Measurements from ENCODE around the gene ITGB2. TPM values are rescaled to one million over a fixed set of nuclear protein-coding genes. Genes with fewer than 3 reads are reported as not detected.
A peak's percentile ranks its signal among the peaks of the same experiment; 100 is the strongest.

ITGB2 gene
- polyA plus RNA-seq, 2 donors: 7.3 to 10.0 TPM

- H3K27me3 ChIP-seq (ENCODE audit: control insufficient read depth in 1 of 2, insufficient read depth in 2 of 2, low read length in 2 of 2): no peaks in the 10 kb centered on the region
- peak overlapping the region in 1 of 2 donors; percentile 45 for H3K27ac ChIP-seq (ENCODE audit: low read depth in 2 of 2, low read length in 1 of 2)
- WGBS, 2 donors: 54 to 62% methylated on average over 9 of the region's 9 CpGs
- H3K4me1 ChIP-seq (ENCODE audit: control insufficient read depth in 2 of 2, insufficient read depth in 2 of 2, low read length in 1 of 2): peaks cover 16 to 33% of the 10 kb centered on the region in 2 donors
- H3K9me3 ChIP-seq (ENCODE audit: control insufficient read depth in 2 of 2, insufficient read depth in 1 of 2, low read depth in 1 of 2, low read length in 1 of 2): no peaks in the 10 kb centered on the region
- peaks cover 0 to 12% of the 10 kb centered on the region in 2 donors for H3K36me3 ChIP-seq (ENCODE audit: control insufficient read depth in 2 of 2, insufficient read depth in 2 of 2, low read length in 1 of 2)
- H3K4me3 ChIP-seq (ENCODE audit: low read depth in 1 of 2, low read length in 2 of 2): no peak overlapping the region
Measured at GRCh38 chr21:44962403-44962966, 41.8 kb upstream of the ITGB2 start.

DNA sequence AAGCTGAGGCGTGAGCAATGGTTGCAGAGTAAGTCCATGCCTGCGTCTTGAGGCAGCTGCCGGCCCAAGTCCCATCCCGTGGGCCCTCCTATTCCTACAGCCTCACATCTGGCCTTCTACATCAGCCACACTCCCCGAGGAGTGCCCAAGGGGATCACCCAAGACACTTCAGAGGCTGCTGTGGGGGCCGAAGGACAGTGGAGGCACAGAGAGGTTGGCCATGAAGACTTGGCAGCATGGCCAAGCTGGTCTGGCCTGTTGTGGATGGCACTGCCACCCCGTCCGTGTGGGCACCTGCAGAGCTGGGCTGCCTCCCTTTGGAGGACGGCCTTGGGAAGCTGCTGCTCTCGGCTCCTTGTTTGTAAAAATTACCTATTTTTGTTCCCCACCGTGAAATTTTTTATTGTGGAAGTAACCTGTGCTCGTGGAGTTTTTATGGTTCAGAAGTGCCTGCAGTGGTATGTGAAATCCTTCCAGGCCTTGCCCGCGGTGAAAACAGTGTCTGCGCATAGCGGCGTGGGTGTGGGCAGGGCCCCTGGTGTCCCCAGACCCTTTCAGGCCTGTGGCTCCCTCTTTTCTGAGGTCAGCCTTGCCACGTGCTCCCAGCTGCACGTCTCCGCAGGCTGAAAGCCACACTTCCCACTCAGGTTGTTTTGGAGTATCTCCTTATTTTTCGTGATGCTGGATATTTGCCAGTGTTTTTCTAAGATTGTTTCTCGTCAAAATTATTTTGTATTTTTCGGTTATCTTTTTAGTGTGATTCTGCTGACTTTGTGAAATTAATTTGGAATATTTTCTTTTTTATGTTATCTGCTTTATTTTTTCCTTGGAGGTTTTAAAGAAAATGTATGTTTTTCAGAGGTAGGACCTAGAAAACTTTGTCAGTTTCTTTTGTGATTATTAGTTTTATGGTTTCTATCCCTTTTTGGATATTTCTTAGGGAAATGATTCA is 39.7 kb upstream of the ITGB2 start:
- H3K9me3 ChIP-seq (ENCODE audit: control insufficient read depth in 2 of 2, insufficient read depth in 1 of 2, low read depth in 1 of 2, low read length in 1 of 2): no peaks in the 10 kb centered on the region
- no peaks in the 10 kb centered on the region for H3K27me3 ChIP-seq (ENCODE audit: control insufficient read depth in 1 of 2, insufficient read depth in 2 of 2, low read length in 2 of 2)
- no peak overlapping the region for H3K27ac ChIP-seq (ENCODE audit: low read depth in 2 of 2, low read length in 1 of 2)
- H3K4me1 ChIP-seq (ENCODE audit: control insufficient read depth in 2 of 2, insufficient read depth in 2 of 2, low read length in 1 of 2): peaks cover 12 to 16% of the 10 kb centered on the region in 2 donors
- H3K4me3 ChIP-seq (ENCODE audit: low read depth in 1 of 2, low read length in 2 of 2): no peak overlapping the region
- peaks cover 0 to 18% of the 10 kb centered on the region in 2 donors for H3K36me3 ChIP-seq (ENCODE audit: control insufficient read depth in 2 of 2, insufficient read depth in 2 of 2, low read length in 1 of 2)
- 90 to 91% methylated on average over 23 of the region's 23 CpGs for WGBS, 2 donors

GRCh38 chr21:44959376-44960091 is 38.8 kb upstream of the ITGB2 start:
- WGBS, 2 donors: 84 to 86% methylated on average over 26 of the region's 26 CpGs
- no peaks in the 10 kb centered on the region for H3K9me3 ChIP-seq (ENCODE audit: control insufficient read depth in 2 of 2, insufficient read depth in 1 of 2, low read depth in 1 of 2, low read length in 1 of 2)
- H3K4me1 ChIP-seq (ENCODE audit: control insufficient read depth in 2 of 2, insufficient read depth in 2 of 2, low read length in 1 of 2): peaks cover 12 to 16% of the 10 kb centered on the region in 2 donors
- peak overlapping the region; percentile 8 to 60 for H3K27ac ChIP-seq (ENCODE audit: low read depth in 2 of 2, low read length in 1 of 2)
- no peak overlapping the region for H3K4me3 ChIP-seq (ENCODE audit: low read depth in 1 of 2, low read length in 2 of 2)
- H3K27me3 ChIP-seq (ENCODE audit: control insufficient read depth in 1 of 2, insufficient read depth in 2 of 2, low read length in 2 of 2): no peaks in the 10 kb centered on the region
- H3K36me3 ChIP-seq (ENCODE audit: control insufficient read depth in 2 of 2, insufficient read depth in 2 of 2, low read length in 1 of 2): peaks cover 0 to 19% of the 10 kb centered on the region in 2 donors

DNA sequence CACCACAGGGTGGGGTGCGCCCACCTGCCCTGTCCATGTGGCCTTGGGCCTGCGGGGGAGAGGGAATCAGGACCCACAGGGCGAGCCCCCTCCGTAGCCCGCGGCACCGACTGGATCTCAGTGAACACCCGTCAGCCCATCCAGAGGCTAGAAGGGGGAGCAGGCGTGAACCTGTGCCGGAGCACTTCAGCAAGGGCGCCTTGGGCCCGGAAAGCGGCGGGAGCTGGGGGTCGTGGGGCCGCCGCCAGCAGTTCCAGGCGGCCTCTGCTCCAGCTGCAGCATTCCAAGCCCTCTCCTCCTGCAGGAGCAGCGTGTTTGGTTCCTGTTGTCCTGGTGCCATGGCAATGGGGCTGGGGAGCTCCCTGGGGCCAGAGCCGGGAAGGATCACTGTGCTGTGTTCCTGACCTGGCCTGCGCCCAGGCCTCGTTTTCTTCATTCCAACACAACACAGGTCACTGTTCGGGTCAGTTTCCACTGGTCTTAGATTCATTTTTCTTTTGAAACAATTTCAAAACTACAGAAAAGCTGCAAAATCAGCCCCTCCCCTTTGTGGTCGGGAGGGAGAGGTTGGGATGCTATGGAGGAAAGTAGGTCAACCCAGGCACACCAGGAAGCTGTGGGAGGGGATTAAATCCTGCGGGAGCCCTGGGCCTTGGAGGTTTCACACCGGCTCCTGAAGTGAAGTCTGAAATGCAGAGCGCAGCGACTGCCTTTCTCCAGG is 37.9 kb upstream of the ITGB2 start:
- H3K4me1 ChIP-seq (ENCODE audit: control insufficient read depth in 2 of 2, insufficient read depth in 2 of 2, low read length in 1 of 2): peaks cover 12 to 18% of the 10 kb centered on the region in 2 donors
- H3K36me3 ChIP-seq (ENCODE audit: control insufficient read depth in 2 of 2, insufficient read depth in 2 of 2, low read length in 1 of 2): peaks cover 0 to 25% of the 10 kb centered on the region in 2 donors

DNA sequence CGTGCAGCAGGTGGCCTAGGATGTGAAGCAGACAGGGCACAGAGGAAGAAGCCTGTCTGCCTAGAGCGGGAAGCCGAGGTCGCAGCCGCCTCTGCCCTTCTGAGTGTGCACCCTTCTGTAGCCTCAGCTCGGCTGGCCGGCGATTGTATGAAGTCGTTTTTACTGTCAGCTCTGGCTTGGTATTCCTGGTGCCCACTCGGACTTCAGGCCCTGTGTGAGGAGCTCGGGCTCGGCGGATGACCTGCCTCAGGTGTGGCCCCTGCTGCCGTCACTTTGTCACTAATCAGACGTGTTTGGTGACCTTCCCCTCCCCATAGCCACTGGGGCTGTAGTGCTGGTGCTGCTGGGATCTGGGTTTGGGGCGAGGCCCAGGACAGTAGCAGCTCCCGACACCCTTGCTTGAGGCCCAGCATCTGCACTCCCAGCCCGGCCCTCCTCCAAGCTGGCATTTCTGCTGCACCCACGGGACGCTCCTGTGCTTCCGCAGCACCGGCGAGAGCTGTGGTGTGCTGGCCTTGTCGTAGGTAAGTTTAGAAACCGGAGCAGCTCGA is 37.3 kb upstream of the ITGB2 start:
- Histone ChIP-seq H3K36me3 (ENCODE audit: control insufficient read depth in 2 of 2, insufficient read depth in 2 of 2, low read length in 1 of 2) (peaks cover 0 to 25% of the 10 kb centered on the region in 2 donors), H3K27ac (ENCODE audit: low read depth in 2 of 2, low read length in 1 of 2) (peak overlapping the region; percentile 60 to 65), H3K27me3 (ENCODE audit: control insufficient read depth in 1 of 2, insufficient read depth in 2 of 2, low read length in 2 of 2) (no peaks in the 10 kb centered on the region), H3K4me3 (ENCODE audit: low read depth in 1 of 2, low read length in 2 of 2) (no peak overlapping the region), H3K4me1 (ENCODE audit: control insufficient read depth in 2 of 2, insufficient read depth in 2 of 2, low read length in 1 of 2) (peaks cover 12 to 18% of the 10 kb centered on the region in 2 donors), H3K9me3 (ENCODE audit: control insufficient read depth in 2 of 2, insufficient read depth in 1 of 2, low read depth in 1 of 2, low read length in 1 of 2) (no peaks in the 10 kb centered on the region)
- WGBS, 2 donors: 71 to 83% methylated on average over 26 of the region's 26 CpGs

More for the DNA sequence above, 37.9 kb upstream of the ITGB2 start:
- no peaks in the 10 kb centered on the region for H3K9me3 ChIP-seq (ENCODE audit: control insufficient read depth in 2 of 2, insufficient read depth in 1 of 2, low read depth in 1 of 2, low read length in 1 of 2)
- WGBS, 2 donors: 37 to 61% methylated on average over 28 of the region's 28 CpGs
- H3K27ac ChIP-seq (ENCODE audit: low read depth in 2 of 2, low read length in 1 of 2): peak overlapping the region; percentile 60 to 65
- no peak overlapping the region for H3K4me3 ChIP-seq (ENCODE audit: low read depth in 1 of 2, low read length in 2 of 2)
- H3K27me3 ChIP-seq (ENCODE audit: control insufficient read depth in 1 of 2, insufficient read depth in 2 of 2, low read length in 2 of 2): no peaks in the 10 kb centered on the region

DNA sequence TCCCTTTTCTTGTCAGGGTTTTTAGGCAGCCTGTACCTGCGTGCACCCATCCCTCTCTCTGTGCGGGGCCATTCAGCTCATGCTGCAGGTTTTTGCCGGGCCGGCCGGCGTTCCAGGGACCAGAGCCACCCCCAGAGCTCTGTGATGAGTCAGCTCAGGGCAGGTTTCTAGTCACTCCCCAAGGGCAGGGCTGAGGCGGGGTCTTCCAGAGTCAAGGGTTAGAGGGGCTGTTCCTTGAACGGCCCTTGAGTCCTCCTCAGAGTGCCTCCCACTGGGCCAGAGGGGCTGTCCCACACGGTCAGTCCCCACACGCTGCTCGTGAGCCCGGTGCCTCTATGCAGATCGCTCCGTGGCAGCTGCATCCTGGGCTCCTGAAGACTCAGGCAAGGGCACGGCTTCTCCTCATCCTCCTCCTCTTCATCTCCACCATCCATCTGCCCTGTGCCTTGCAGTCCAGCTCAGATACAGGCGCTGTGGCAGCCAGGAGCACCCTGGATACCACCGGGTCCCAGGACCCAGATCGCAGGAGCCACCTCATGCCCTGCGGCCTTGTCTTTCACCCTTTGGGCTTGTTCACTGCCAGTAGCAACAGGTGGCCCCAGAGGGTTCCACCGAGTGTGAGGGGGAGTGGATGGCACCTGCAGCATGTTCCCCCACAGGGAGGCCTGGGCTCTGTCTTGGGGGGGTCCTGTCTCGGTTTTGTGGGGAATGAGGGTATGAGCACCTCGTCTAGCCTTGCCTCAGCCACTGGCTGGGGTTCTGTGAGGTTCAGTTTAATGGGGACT is 36.5 kb upstream of the ITGB2 start:
- no peak overlapping the region for H3K4me3 ChIP-seq (ENCODE audit: low read depth in 1 of 2, low read length in 2 of 2)
- H3K36me3 ChIP-seq (ENCODE audit: control insufficient read depth in 2 of 2, insufficient read depth in 2 of 2, low read length in 1 of 2): peaks cover 0 to 28% of the 10 kb centered on the region in 2 donors
- no peak overlapping the region for H3K27ac ChIP-seq (ENCODE audit: low read depth in 2 of 2, low read length in 1 of 2)
- H3K4me1 ChIP-seq (ENCODE audit: control insufficient read depth in 2 of 2, insufficient read depth in 2 of 2, low read length in 1 of 2): peaks cover 12 to 18% of the 10 kb centered on the region in 2 donors
- 85 to 92% methylated on average over 22 of the region's 22 CpGs for WGBS, 2 donors
- H3K9me3 ChIP-seq (ENCODE audit: control insufficient read depth in 2 of 2, insufficient read depth in 1 of 2, low read depth in 1 of 2, low read length in 1 of 2): no peaks in the 10 kb centered on the region
- no peaks in the 10 kb centered on the region for H3K27me3 ChIP-seq (ENCODE audit: control insufficient read depth in 1 of 2, insufficient read depth in 2 of 2, low read length in 2 of 2)

DNA sequence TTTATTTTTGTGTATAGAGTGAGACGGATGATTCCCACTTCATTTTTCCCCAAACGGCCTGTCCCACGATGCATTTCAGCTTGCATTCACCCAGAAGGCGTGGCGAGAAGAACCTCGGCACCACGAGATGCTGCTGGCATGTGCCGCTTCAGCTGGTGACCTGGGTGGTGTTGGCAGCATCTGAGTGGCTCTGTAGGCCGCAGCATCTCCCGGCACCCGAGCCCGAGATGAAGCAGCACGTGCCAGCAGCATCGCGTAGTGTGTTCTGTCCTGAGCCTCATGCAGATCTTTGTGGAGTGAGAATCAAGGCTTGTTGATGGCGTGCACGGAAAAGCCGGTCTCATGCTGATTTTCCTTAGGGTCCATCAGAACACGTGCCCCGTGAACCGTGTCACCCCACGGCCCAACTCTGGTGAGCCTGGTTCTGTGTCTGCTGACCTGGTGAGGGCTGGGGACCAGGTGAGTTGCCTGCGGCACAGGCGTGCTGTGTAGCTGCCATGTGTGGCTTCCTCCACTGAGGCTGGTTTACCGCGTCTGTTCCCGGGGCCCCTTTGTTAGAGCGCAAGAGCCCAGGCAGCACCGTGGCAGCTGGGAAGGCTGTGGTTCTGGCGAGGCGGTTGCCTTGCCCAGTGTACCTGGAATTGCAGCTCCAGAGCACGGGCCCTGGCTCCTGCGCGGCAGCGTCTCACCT is 35.8 kb upstream of the ITGB2 start:
- peaks cover 12 to 18% of the 10 kb centered on the region in 2 donors for H3K4me1 ChIP-seq (ENCODE audit: control insufficient read depth in 2 of 2, insufficient read depth in 2 of 2, low read length in 1 of 2)
- no peaks in the 10 kb centered on the region for H3K27me3 ChIP-seq (ENCODE audit: control insufficient read depth in 1 of 2, insufficient read depth in 2 of 2, low read length in 2 of 2)
- H3K4me3 ChIP-seq (ENCODE audit: low read depth in 1 of 2, low read length in 2 of 2): no peak overlapping the region
- H3K9me3 ChIP-seq (ENCODE audit: control insufficient read depth in 2 of 2, insufficient read depth in 1 of 2, low read depth in 1 of 2, low read length in 1 of 2): no peaks in the 10 kb centered on the region
- WGBS, 2 donors: 92 to 93% methylated on average over 35 of the region's 35 CpGs
- H3K36me3 ChIP-seq (ENCODE audit: control insufficient read depth in 2 of 2, insufficient read depth in 2 of 2, low read length in 1 of 2): peaks cover 0 to 29% of the 10 kb centered on the region in 2 donors
- no peak overlapping the region for H3K27ac ChIP-seq (ENCODE audit: low read depth in 2 of 2, low read length in 1 of 2)

DNA sequence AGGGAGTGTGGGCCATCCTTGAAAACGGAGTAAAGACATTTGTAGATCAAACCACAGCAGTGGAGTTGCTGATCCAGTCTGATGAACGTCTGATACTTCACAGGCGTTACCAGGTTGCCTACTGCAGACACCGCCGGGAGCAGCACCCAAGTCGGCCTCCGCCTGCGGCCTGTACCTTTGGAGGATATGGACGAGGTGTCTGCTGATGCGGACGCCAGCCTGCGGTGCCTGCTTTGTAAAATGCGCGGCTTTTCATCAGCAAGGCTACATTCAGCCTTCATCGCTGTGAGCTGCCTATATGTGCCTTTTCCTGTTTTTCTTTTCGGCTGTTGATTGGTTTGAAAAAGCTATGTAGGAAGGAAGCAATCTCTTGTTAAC is 35.1 kb upstream of the ITGB2 start:
- H3K4me1 ChIP-seq (ENCODE audit: control insufficient read depth in 2 of 2, insufficient read depth in 2 of 2, low read length in 1 of 2): peaks cover 12 to 18% of the 10 kb centered on the region in 2 donors
- no peak overlapping the region for H3K4me3 ChIP-seq (ENCODE audit: low read depth in 1 of 2, low read length in 2 of 2)
- 84 to 92% methylated on average over 16 of the region's 16 CpGs for WGBS, 2 donors
- no peaks in the 10 kb centered on the region for H3K27me3 ChIP-seq (ENCODE audit: control insufficient read depth in 1 of 2, insufficient read depth in 2 of 2, low read length in 2 of 2)
- no peak overlapping the region for H3K27ac ChIP-seq (ENCODE audit: low read depth in 2 of 2, low read length in 1 of 2)
- H3K36me3 ChIP-seq (ENCODE audit: control insufficient read depth in 2 of 2, insufficient read depth in 2 of 2, low read length in 1 of 2): peaks cover 0 to 34% of the 10 kb centered on the region in 2 donors
- H3K9me3 ChIP-seq (ENCODE audit: control insufficient read depth in 2 of 2, insufficient read depth in 1 of 2, low read depth in 1 of 2, low read length in 1 of 2): no peaks in the 10 kb centered on the region

Measured in esophagus (tissue), 2 donors.